Measurements from ENCODE around the gene SH3RF3.
"Not testable (repeated sequence)": the region's sequence is repeated elsewhere in the genome, so short reads cannot be mapped to it uniquely, and the experiment has no call there.

SH3RF3 gene

GRCh38 chr2:109529532-109530449, 400.8 kb downstream of the SH3RF3 start:
- no peak for DNase-seq

- no peak for DNase-seq
Measured at GRCh38 chr2:109530712-109531111, 401.7 kb downstream of the SH3RF3 start.

GRCh38 chr2:109531221-109531620, 402.2 kb downstream of the SH3RF3 start:
- no peak for DNase-seq

GRCh38 chr2:109531896-109532727, 403.1 kb downstream of the SH3RF3 start:
- DNase-seq = no peak

- DNase-seq = no peak
Measured at GRCh38 chr2:109532728-109533076, 403.7 kb downstream of the SH3RF3 start.

- no peak for DNase-seq
Measured at GRCh38 chr2:109533823-109534222, 404.8 kb downstream of the SH3RF3 start.

GRCh38 chr2:109535217-109535946, 406.4 kb downstream of the SH3RF3 start:
- no peak for DNase-seq

- DNase-seq = not testable (repeated sequence)
Measured at GRCh38 chr2:109536556-109536955, 407.6 kb downstream of the SH3RF3 start.

- no peak for DNase-seq
Measured at GRCh38 chr2:109537565-109538222, 408.7 kb downstream of the SH3RF3 start.

- DNase-seq = no peak
Measured at GRCh38 chr2:109538546-109538945, 409.5 kb downstream of the SH3RF3 start.

- no peak for DNase-seq
Measured at GRCh38 chr2:109542384-109542783, 413.4 kb downstream of the SH3RF3 start.

- peak; percentile 52 for DNase-seq
Measured at GRCh38 chr2:109545828-109546713, 417.1 kb downstream of the SH3RF3 start.

GRCh38 chr2:109547280-109547679, 418.3 kb downstream of the SH3RF3 start:
- DNase-seq = no peak

- no peak for DNase-seq
Measured at GRCh38 chr2:109549016-109549590, 420.1 kb downstream of the SH3RF3 start.

All from right kidney (tissue), 1 donor.